Endothelial cell of umbilical vein (primary cell): ENCODE measurements around the gene PEAK3. TPM values are rescaled to one million over a fixed set of nuclear protein-coding genes. Genes with fewer than 3 reads are reported as not detected.

Experiments
- BruUV-seq: library from RNA; stranded (reverse); fragments of 400-500 nt; replicated peaks from 2 replicates; lab custom pipeline; 2021; lab: Mats Ljungman, UMichigan
- CTCF ChIA-PET: fragments of 300-600, 350-600 bp; sonication (Branson Sonifier 250); formaldehyde crosslinking; loops from one replicate; lab custom pipeline; 2021; ENCODE audit warnings: antibody characterized with exemption, inconsistent platforms; lab: Charles Lee
- POLR2A ChIA-PET: fragments of 300-600, 350-600 bp; sonication (Branson Sonifier 250); formaldehyde crosslinking; loops from one replicate; lab custom pipeline; 2021; ENCODE audit warnings: antibody characterized with exemption, inconsistent platforms; lab: Charles Lee
- DNase-seq: peaks from one replicate; pipeline ENCODE4 v3.0.0-alpha.2; 2011; ENCODE audit warnings: low read depth, low spot score
- FAIRE-seq: peaks from 2 replicates; lab custom pipeline; 2011; peaks lifted over from hg19 to GRCh38; lab: Jason Lieb, UNC
- H2AFZ ChIP-seq: 2 replicates; pipeline ENCODE4 v1.6.0; 2012; ENCODE audit warnings: low read depth, low read length, control low read depth, inconsistent platforms
- H3K27ac ChIP-seq: 2 replicates; pipeline ENCODE4 v1.5.1; 2011; ENCODE audit warnings: low read depth, mild to moderate bottlenecking, control low read depth, low read length, moderate library complexity; ENCODE audit not compliant: insufficient read depth
- H3K27me3 ChIP-seq, 2 experiments: 2 replicates each; pipeline versions ENCODE4 v1.6.0 to v1.6.1; 2011; ENCODE audit warnings: low read length in 2 of 2, mixed read lengths in 1 of 2; ENCODE audit not compliant: control insufficient read depth in 2 of 2, insufficient read depth in 2 of 2
- H3K36me3 ChIP-seq, 2 experiments: 2 replicates in 1 of 2; 3 replicates in 1 of 2; pipeline ENCODE4 v1.5.1; 2011; ENCODE audit warnings: low read length in 2 of 2, mild to moderate bottlenecking in 1 of 2, moderate library complexity in 1 of 2; ENCODE audit not compliant: control insufficient read depth in 2 of 2, insufficient read depth in 2 of 2; ENCODE audit errors: extremely low read depth in 1 of 2
- H3K4me1 ChIP-seq: 3 replicates; pipeline ENCODE4 v1.5.1; 2011; ENCODE audit warnings: mild to moderate bottlenecking, low read length; ENCODE audit not compliant: control insufficient read depth, insufficient read depth; ENCODE audit errors: extremely low read depth
- H3K4me2 ChIP-seq: 2 replicates; pipeline ENCODE4 v1.6.1; 2011; ENCODE audit warnings: low read length, control low read depth, mixed read lengths; ENCODE audit not compliant: insufficient read depth
- H3K4me3 ChIP-seq, 3 experiments: fragments of 200-600 bp in 1 of 3; sonication (generic), shearing (Covaris generic) in 1 of 3; replicated peaks in 1 of 3; 2 replicates each; pipeline ENCODE4 v1.5.1; 2011 to 2016; ENCODE audit warnings: control low read depth in 3 of 3, low read length in 3 of 3, mild to moderate bottlenecking in 2 of 3, inconsistent platforms in 1 of 3, low read depth in 1 of 3, moderate library complexity in 1 of 3; ENCODE audit not compliant: insufficient read depth in 1 of 3
- H3K79me2 ChIP-seq: 2 replicates; pipeline ENCODE4 v1.6.0; 2012; ENCODE audit warnings: low read length, inconsistent platforms; ENCODE audit not compliant: control insufficient read depth, insufficient read depth
- H3K9ac ChIP-seq: replicated peaks from 2 replicates; pipeline ENCODE3; 2011; ENCODE audit warnings: low read length, control low read depth; ENCODE audit not compliant: insufficient read depth; ENCODE audit errors: extremely low read depth
- H3K9me1 ChIP-seq: replicated peaks from 3 replicates; pipeline ENCODE4 v1.6.0; 2011; ENCODE audit warnings: mild to moderate bottlenecking, low read length; ENCODE audit not compliant: control insufficient read depth, insufficient read depth; ENCODE audit errors: extremely low read depth
- H3K9me3 ChIP-seq: replicated peaks from 2 replicates; pipeline ENCODE4 v1.5.1; 2012; ENCODE audit warnings: low read length, inconsistent platforms; ENCODE audit not compliant: control insufficient read depth, insufficient read depth
- H4K20me1 ChIP-seq: replicated peaks from 2 replicates; pipeline ENCODE3; 2011; ENCODE audit warnings: mild to moderate bottlenecking, low read length; ENCODE audit not compliant: control insufficient read depth, insufficient read depth; ENCODE audit errors: extremely low read depth
- CTCF ChIP-seq, 2 donors: IDR thresholded peaks; 1 replicate in 1 of 2; 2 replicates in 1 of 2; pipeline ENCODE4 v1.5.1; 2011; ENCODE audit warnings: low read length in 2 of 2, mild to moderate bottlenecking in 2 of 2, moderate library complexity in 2 of 2, control low read depth in 1 of 2, inconsistent platforms in 1 of 2, low read depth in 1 of 2; ENCODE audit not compliant: insufficient read depth in 1 of 2; ENCODE audit errors: extremely low read depth in 1 of 2
- EZH2 ChIP-seq: IDR thresholded peaks from 2 replicates; pipeline ENCODE4 v1.6.1; 2012; ENCODE audit warnings: borderline replicate concordance, low read depth, mild to moderate bottlenecking, moderate library complexity, low read length, inconsistent platforms; ENCODE audit not compliant: severe bottlenecking
- FOS ChIP-seq: IDR thresholded peaks from 2 replicates; pipeline ENCODE4 v1.6.1; 2011; ENCODE audit warnings: mild to moderate bottlenecking, low read length, moderate library complexity, borderline replicate concordance; ENCODE audit not compliant: insufficient read depth
- GATA2 ChIP-seq: IDR thresholded peaks from 2 replicates; pipeline ENCODE4 v1.7.0; 2011; ENCODE audit warnings: low read depth, mild to moderate bottlenecking, moderate library complexity, mixed read lengths, low read length; ENCODE audit not compliant: insufficient read length, insufficient read depth
- JUN ChIP-seq: IDR thresholded peaks from 2 replicates; pipeline ENCODE4 v1.6.1; 2011; ENCODE audit warnings: borderline replicate concordance, low read depth; ENCODE audit not compliant: insufficient read length, insufficient read depth
- MAX ChIP-seq: IDR thresholded peaks from 2 replicates; pipeline ENCODE4 v1.6.1; 2011; ENCODE audit not compliant: insufficient read depth, insufficient read length
- MYC ChIP-seq: IDR thresholded peaks from one replicate; pipeline ENCODE4 v1.6.1; 2011; ENCODE audit warnings: mild to moderate bottlenecking, low read depth, low read length
- POLR2A ChIP-seq: IDR thresholded peaks from 2 replicates; pipeline ENCODE4 v1.6.1; 2012; ENCODE audit warnings: low read depth, mild to moderate bottlenecking, control low read depth, low read length
- POLR2AphosphoS5 ChIP-seq: IDR thresholded peaks from 2 replicates; pipeline ENCODE4 v1.6.1; 2012; ENCODE audit warnings: low read depth, mild to moderate bottlenecking, control low read depth, low read length, moderate library complexity; ENCODE audit not compliant: insufficient read depth
- dilution Hi-C: fragments of 300-500 bp; cut with MboI; formaldehyde crosslinking; loops from one replicate; pipeline ENCODE4 v1.15.0; 2019; ENCODE audit warnings: low sequenced_read_pairs; ENCODE audit not compliant: extremely low pct_ligation_motif_present
- intact Hi-C: fragments of 100-400 bp; cut with micrococcal nuclease; formaldehyde crosslinking; loops from one replicate; pipeline ENCODE4 v1.10.0; 2022
- polyA plus RNA-seq, 4 experiments: library from polyadenylated mRNA; depleted of rRNA in 3 of 4; stranded (reverse) in 3 of 4; unstranded in 1 of 4; fragments of >200 nt; gene quantifications; 2 replicates each; pipeline versions ENCODE4 v1.2.1 to v1.2.3, GENCODE V29; 2011 to 2012; ENCODE audit warnings: missing spikeins in 1 of 4
- total RNA-seq: library from RNA; stranded (reverse); gene quantifications from 2 replicates; pipeline ENCODE4 v1.2.3, GENCODE V29; 2021

Gene PEAK3
- total and polyA plus RNA-seq, 2 donors (not counting 3 experiments of a cell fraction or from before 2014, with no cell fraction given): 0.03 TPM; not detected in 1

- intact Hi-C loops: no loop called here
- CTCF ChIA-PET: no interaction called here
- no peaks in the 10 kb centered on the region for H4K20me1 ChIP-seq
- H3K4me3 ChIP-seq: peak overlapping the region in 2 of 3 experiments; percentile 64 to 86
- no peaks in the 10 kb centered on the region for H3K9me1 ChIP-seq
- H3K79me2 ChIP-seq: peaks cover 38% of the 10 kb centered on the region
- no peak overlapping the region for H3K27ac ChIP-seq
- no peak for DNase-seq
- TF ChIP-seq EZH2: no peak
- no peak for TF ChIP-seq GATA2
- no peak for TF ChIP-seq POLR2A
- H3K4me2 ChIP-seq: peak overlapping the region; percentile 71
- FAIRE-seq: no peak
- H3K4me1 ChIP-seq: peaks cover 30% of the 10 kb centered on the region
- dilution Hi-C loops: no loop called here
- no peaks in the 10 kb centered on the region for H3K9me3 ChIP-seq
- POLR2A ChIA-PET: no interaction called here
- no peaks in the 10 kb centered on the region for H3K27me3 ChIP-seq
- no TSS peak for BruUV-seq
- H2AFZ ChIP-seq: peak overlapping the region; percentile 67
- H3K9ac ChIP-seq: peak overlapping the region; percentile 32
- H3K36me3 ChIP-seq: peaks cover 2 to 11% of the 10 kb centered on the region in 2 experiments
These were observed 13.5 kb downstream of the PEAK3 start for GRCh38 chr19:2268480-2268830.

GRCh38 chr19:2266183-2266993 lies 15.6 kb downstream of the PEAK3 start:
- POLR2A ChIA-PET: no interaction called here
- peak; percentile 75 for TF ChIP-seq MAX
- peak; percentile 64 for TF ChIP-seq MYC
- TF ChIP-seq EZH2: no peak
- TF ChIP-seq FOS: no peak
- TF ChIP-seq JUN: no peak
- peak in 1 of 2 donors; percentile 1 for TF ChIP-seq CTCF (IDR thresholded peaks at IDR 0.05; ENCODE audit: extremely low read depth in 1 of 2, insufficient read depth in 1 of 2, low read depth in 1 of 2, low read length in 2 of 2)
- TF ChIP-seq POLR2A: peak; percentile 52
- TF ChIP-seq POLR2AphosphoS5: peak; percentile 65
- no peak for TF ChIP-seq GATA2
- intact Hi-C loops (no loop called here), dilution Hi-C loops (no loop called here)
- H3K9me1 ChIP-seq: no peaks in the 10 kb centered on the region
- peak; percentile 96 for FAIRE-seq
- H3K4me3 ChIP-seq: no peak overlapping the region
- no peak overlapping the region for H3K27ac ChIP-seq
- no peaks in the 10 kb centered on the region for H3K27me3 ChIP-seq
- no TSS peak for BruUV-seq
- peaks cover 13% of the 10 kb centered on the region for H3K4me1 ChIP-seq
- peaks cover 0 to under 1% of the 10 kb centered on the region in 2 experiments for H3K36me3 ChIP-seq
- H3K4me2 ChIP-seq: no peak overlapping the region
- no peaks in the 10 kb centered on the region for H4K20me1 ChIP-seq
- DNase-seq: peak; percentile 78
- no peaks in the 10 kb centered on the region for H3K9me3 ChIP-seq
- H3K9ac ChIP-seq: no peak overlapping the region
- peaks cover 20% of the 10 kb centered on the region for H3K79me2 ChIP-seq
- peak overlapping the region; percentile 57 for H2AFZ ChIP-seq
- CTCF ChIA-PET: interaction anchor here (1.2 kb wide), 1 partner anchor 11 kb away, joined by 4 read pairs; no protein-coding TSS in a partner anchor
